Measurements from ENCODE around the gene ARFGAP1. TPM values are rescaled to one million over a fixed set of nuclear protein-coding genes. Genes with fewer than 3 reads are reported as not detected.
A peak's percentile ranks its signal among the peaks of the same experiment; 100 is the strongest.

Gene ARFGAP1
- total RNA-seq, 4 donors from 2014 or later, result 34.4 to 306 (median 99.3) TPM

- H3K4me1 ChIP-seq, result peaks cover 0 to 18% of the 10 kb centered on the region in 2 donors
- H3K27ac ChIP-seq, result no peak overlapping the region
- H3K9me3 ChIP-seq, result no peaks in the 10 kb centered on the region
- H3K4me3 ChIP-seq, result no peak overlapping the region
- peaks cover 5 to 27% of the 10 kb centered on the region in 2 donors for H3K27me3 ChIP-seq
- intact Hi-C loops (cut with DNase I; ENCODE audit: low total_unique reads), result no loop called here
- DNase-seq, result no peak
- no peaks in the 10 kb centered on the region for H3K36me3 ChIP-seq
- TF ChIP-seq POLR2A (IDR thresholded peaks at IDR 0.05) (no peak), CTCF (IDR thresholded peaks at IDR 0.05) (no peak)
These were observed 20.3 kb upstream of the ARFGAP1 start for GRCh38 chr20:63252284-63252711.

GRCh38 chr20:63253065-63253437, 19.6 kb upstream of the ARFGAP1 start:
- no peak for TF ChIP-seq POLR2A (IDR thresholded peaks at IDR 0.05)
- no peak for TF ChIP-seq CTCF (IDR thresholded peaks at IDR 0.05)
- intact Hi-C loops (cut with DNase I; ENCODE audit: low total_unique reads), result no loop called here
- peaks cover 5 to 27% of the 10 kb centered on the region in 2 donors for H3K27me3 ChIP-seq

DNA sequence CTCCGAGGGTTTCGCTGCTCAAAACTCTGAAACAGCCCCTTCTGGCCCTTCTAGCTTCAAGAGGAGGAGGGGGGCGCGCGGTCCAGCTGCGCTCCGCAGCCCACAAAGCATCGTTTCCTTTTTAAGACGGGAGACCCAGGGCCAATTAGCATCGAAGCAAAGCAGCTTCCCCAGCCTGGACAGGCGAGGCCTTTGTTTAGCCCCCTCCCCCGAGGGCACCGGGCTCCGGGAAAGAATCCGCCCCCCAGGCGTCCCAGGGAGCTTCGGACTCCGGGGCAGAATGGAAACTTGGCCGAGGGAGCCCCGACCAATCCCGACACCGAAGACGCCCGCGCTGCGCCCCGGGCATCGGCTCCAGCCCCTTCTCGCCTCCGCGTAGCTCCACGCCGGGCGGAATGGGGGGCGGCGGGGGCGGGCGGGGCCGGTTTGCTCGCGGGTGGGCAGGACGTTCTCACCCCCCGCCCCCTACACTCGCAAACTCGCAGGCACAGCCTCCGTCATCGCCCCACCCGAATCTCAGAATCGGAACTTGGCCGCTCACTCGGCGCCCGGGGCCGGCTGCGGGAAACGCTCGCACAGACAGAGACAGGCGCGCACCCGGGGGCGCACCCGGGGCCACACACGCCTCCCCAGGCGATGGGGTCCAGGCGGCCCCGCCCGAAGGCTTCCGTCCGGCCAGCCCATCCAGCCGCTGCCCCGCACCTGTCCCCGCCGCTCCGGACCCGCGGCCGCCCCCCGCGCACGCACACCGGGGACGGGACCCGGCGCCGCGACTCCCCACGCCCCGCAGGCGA, 19.0 kb upstream of the ARFGAP1 start:
- Histone ChIP-seq H3K4me1 (peaks cover 0 to 18% of the 10 kb centered on the region in 2 donors), H3K9me3 (no peaks in the 10 kb centered on the region), H3K36me3 (no peaks in the 10 kb centered on the region), H3K4me3 (peak overlapping the region in 1 of 2 donors; percentile 11), H3K27me3 (peaks cover 5 to 27% of the 10 kb centered on the region in 2 donors), H3K27ac (no peak overlapping the region)
- TF ChIP-seq CTCF (IDR thresholded peaks at IDR 0.05), result no peak
- no peak for TF ChIP-seq POLR2A (IDR thresholded peaks at IDR 0.05)
- no peak for DNase-seq
- intact Hi-C loops (cut with DNase I; ENCODE audit: low total_unique reads), result no loop called here

More at GRCh38 chr20:63253065-63253437, 19.6 kb upstream of the ARFGAP1 start:
- Histone ChIP-seq H3K9me3 (no peaks in the 10 kb centered on the region), H3K36me3 (no peaks in the 10 kb centered on the region), H3K4me3 (peak overlapping the region in 1 of 2 donors; percentile 11), H3K4me1 (peaks cover 0 to 18% of the 10 kb centered on the region in 2 donors), H3K27ac (no peak overlapping the region)
- DNase-seq, result no peak

DNA sequence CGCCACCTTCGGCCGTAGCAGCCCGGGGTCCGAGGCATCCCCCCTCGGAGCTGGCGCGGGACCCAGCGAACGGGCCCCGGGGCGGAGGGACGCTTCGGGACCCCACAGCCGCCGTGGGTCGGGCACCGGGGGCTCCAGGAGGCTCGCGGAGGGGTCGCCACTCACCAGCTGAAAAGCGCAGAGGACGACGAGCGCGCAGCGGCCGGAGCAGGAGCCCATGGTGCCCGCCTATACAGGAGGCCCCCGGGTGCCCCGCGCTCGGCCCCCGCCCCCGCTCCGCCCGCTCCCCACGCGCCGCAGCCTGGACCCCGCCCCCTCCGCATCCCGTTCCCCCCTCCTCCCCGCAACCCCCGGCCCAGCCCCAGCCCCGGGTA, 18.4 kb upstream of the ARFGAP1 start, which contains the start of gene NKAIN4:
NKAIN4 (minus strand) TSS at position 232 of the 374 bp plus-strand sequence; CDS start at position 219, 13 bp downstream.
- Histone ChIP-seq H3K9me3 (no peaks in the 10 kb centered on the region), H3K27me3 (peaks cover 5 to 25% of the 10 kb centered on the region in 2 donors), H3K27ac (no peak within 1 kb of the TSS), H3K4me1 (peaks cover 0 to 18% of the 10 kb centered on the region in 2 donors), H3K36me3 (no peaks in the 10 kb centered on the region), H3K4me3 (peak within 1 kb of the TSS in 1 of 2 donors; percentile 11)
- no peak for TF ChIP-seq CTCF (IDR thresholded peaks at IDR 0.05)
- no peak for TF ChIP-seq POLR2A (IDR thresholded peaks at IDR 0.05)
- no peak for DNase-seq
- intact Hi-C loops (cut with DNase I; ENCODE audit: low total_unique reads), result no loop called here

Measured in uterus (tissue), 4 donors.